ENCODE data around the gene EFHB.
"Not testable (repeated sequence)": the region's sequence is repeated elsewhere in the genome, so short reads cannot be mapped to it uniquely, and the experiment has no call there.

EFHB gene

DNA sequence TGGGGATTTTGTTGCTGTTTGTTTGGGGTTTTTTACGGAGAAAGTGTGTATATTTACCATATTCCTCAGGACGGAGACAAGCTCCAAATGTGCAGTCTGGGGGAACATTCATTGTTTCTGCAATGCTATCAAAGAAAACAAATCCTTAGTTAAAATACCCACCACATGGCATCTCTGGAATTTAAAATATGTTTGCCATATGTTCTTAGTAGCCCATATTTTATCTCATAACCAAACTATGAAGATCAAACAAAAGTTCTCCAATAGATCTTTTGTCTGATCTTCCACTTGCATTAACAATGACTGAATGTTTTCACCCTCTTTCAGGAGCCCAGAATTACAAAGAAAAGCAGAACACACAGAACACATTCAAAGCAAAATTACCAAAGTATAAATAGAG is 35.3 kb downstream of the EFHB start:
- no peak overlapping the region for H2BK120ac ChIP-seq (ENCODE audit: low read depth, low read length)
- H2BK15ac ChIP-seq (ENCODE audit: low read length): no peak overlapping the region
- H2AK5ac ChIP-seq (ENCODE audit: low read depth, low read length): no peak overlapping the region
- WGBS, 2 donors (ENCODE audit: extremely low coverage in 2 of 2, insufficient read length in 2 of 2, insufficient replicate concordance in 1 of 2): 100% methylated on average over 1 of the region's 2 CpGs; no CpG with 5 or more reads in 1 of the 2 donors
- no peak overlapping the region for H3K18ac ChIP-seq (ENCODE audit: low read length)
- no peaks in the 10 kb centered on the region for H3K36me3 ChIP-seq (replicated peaks in 1 of 2; ENCODE audit: control insufficient read depth in 2 of 2, insufficient read depth in 2 of 2, low read length in 2 of 2)
- no peak overlapping the region for H3K4me3 ChIP-seq (ENCODE audit: low read length in 2 of 2)
- H2AFZ ChIP-seq (ENCODE audit: low read length): no peak overlapping the region
- DNase-seq (ENCODE audit: low spot score): no peak
- H2BK5ac ChIP-seq (ENCODE audit: low read length): no peak overlapping the region
- H3K9me3 ChIP-seq (replicated peaks in 1 of 2; ENCODE audit: control insufficient read depth in 2 of 2, insufficient read depth in 1 of 2, low read depth in 1 of 2, low read length in 2 of 2): no peaks in the 10 kb centered on the region
- H3K23ac ChIP-seq (ENCODE audit: low read depth, low read length, poor library complexity): no peak overlapping the region
- H3K4me2 ChIP-seq (ENCODE audit: insufficient read depth, low read length, poor library complexity, severe bottlenecking): no peak overlapping the region
- H3K79me1 ChIP-seq (ENCODE audit: low read depth, low read length): no peaks in the 10 kb centered on the region
- H4K8ac ChIP-seq (ENCODE audit: low read depth, low read length): no peak overlapping the region
- no peak overlapping the region for H2BK12ac ChIP-seq (ENCODE audit: low read length)
- H3K9ac ChIP-seq (ENCODE audit: low read depth, low read length, poor library complexity): no peak overlapping the region
- H3K27me3 ChIP-seq (ENCODE audit: control insufficient read depth in 3 of 3, insufficient read depth in 3 of 3, low read depth in 1 of 3, low read length in 3 of 3): peaks cover 0 to 2% (median 0%) of the 10 kb centered on the region in 3 experiments
- H3K4me1 ChIP-seq (ENCODE audit: control insufficient read depth in 2 of 2, insufficient read depth in 1 of 2, low read depth in 1 of 2, low read length in 2 of 2): peaks cover 0 to 3% of the 10 kb centered on the region in 2 donors
- H3K4ac ChIP-seq (ENCODE audit: low read length): no peak overlapping the region
- H3K27ac ChIP-seq (replicated peaks; ENCODE audit: low read length): no peak overlapping the region
- H4K91ac ChIP-seq (ENCODE audit: low read depth, low read length, poor library complexity): no peak overlapping the region
- no peak overlapping the region for H3K14ac ChIP-seq (ENCODE audit: low read length)

DNA sequence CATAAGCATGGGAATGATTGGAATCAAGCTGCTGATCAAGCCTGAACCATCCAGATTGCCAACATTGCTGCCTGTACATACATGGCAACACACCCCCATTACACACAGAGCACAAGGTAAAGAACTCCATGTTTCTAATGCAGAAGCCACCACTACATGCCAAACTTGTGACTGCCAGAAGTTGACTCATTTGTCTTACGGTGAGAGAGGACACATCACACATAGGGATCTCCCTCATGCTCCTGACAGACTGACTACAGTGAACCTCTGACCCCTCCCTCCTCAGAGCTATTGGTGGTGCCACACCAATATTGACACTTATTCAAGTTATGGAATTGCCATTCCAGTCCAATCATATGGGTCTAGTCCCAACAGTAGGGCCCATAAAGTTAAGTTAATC is 42.3 kb downstream of the EFHB start:
- H2AFZ ChIP-seq (ENCODE audit: low read length): no peak overlapping the region
- peaks cover 0 to 2% (median 0%) of the 10 kb centered on the region in 3 experiments for H3K27me3 ChIP-seq (ENCODE audit: control insufficient read depth in 3 of 3, insufficient read depth in 3 of 3, low read depth in 1 of 3, low read length in 3 of 3)
- H3K79me1 ChIP-seq (ENCODE audit: low read depth, low read length): no peaks in the 10 kb centered on the region
- no peak overlapping the region for H2BK12ac ChIP-seq (ENCODE audit: low read length)
- H3K4me1 ChIP-seq (ENCODE audit: control insufficient read depth in 2 of 2, insufficient read depth in 1 of 2, low read depth in 1 of 2, low read length in 2 of 2): no peaks in the 10 kb centered on the region
- no peak overlapping the region for H4K8ac ChIP-seq (ENCODE audit: low read depth, low read length)
- no peak overlapping the region for H3K14ac ChIP-seq (ENCODE audit: low read length)
- H3K27ac ChIP-seq (replicated peaks; ENCODE audit: low read length): no peak overlapping the region
- no peak overlapping the region for H3K4ac ChIP-seq (ENCODE audit: low read length)
- no peak overlapping the region for H4K91ac ChIP-seq (ENCODE audit: low read depth, low read length, poor library complexity)
- no peak overlapping the region for H2BK15ac ChIP-seq (ENCODE audit: low read length)
- no peak overlapping the region for H3K23ac ChIP-seq (ENCODE audit: low read depth, low read length, poor library complexity)
- no peak overlapping the region for H3K18ac ChIP-seq (ENCODE audit: low read length)
- DNase-seq (ENCODE audit: low spot score): no peak
- H3K36me3 ChIP-seq (replicated peaks in 1 of 2; ENCODE audit: control insufficient read depth in 2 of 2, insufficient read depth in 2 of 2, low read length in 2 of 2): no peaks in the 10 kb centered on the region
- H2BK120ac ChIP-seq (ENCODE audit: low read depth, low read length): no peak overlapping the region
- WGBS, 2 donors (ENCODE audit: extremely low coverage in 2 of 2, insufficient read length in 2 of 2, insufficient replicate concordance in 1 of 2): no CpG with 5 or more reads among the region's 1 CpG
- no peak overlapping the region for H3K4me2 ChIP-seq (ENCODE audit: insufficient read depth, low read length, poor library complexity, severe bottlenecking)
- H2AK5ac ChIP-seq (ENCODE audit: low read depth, low read length): no peak overlapping the region
- H3K9me3 ChIP-seq (replicated peaks in 1 of 2; ENCODE audit: control insufficient read depth in 2 of 2, insufficient read depth in 1 of 2, low read depth in 1 of 2, low read length in 2 of 2): no peaks in the 10 kb centered on the region
- H2BK5ac ChIP-seq (ENCODE audit: low read length): no peak overlapping the region
- H3K9ac ChIP-seq (ENCODE audit: low read depth, low read length, poor library complexity): no peak overlapping the region
- H3K4me3 ChIP-seq (ENCODE audit: low read length in 2 of 2): no peak overlapping the region

DNA sequence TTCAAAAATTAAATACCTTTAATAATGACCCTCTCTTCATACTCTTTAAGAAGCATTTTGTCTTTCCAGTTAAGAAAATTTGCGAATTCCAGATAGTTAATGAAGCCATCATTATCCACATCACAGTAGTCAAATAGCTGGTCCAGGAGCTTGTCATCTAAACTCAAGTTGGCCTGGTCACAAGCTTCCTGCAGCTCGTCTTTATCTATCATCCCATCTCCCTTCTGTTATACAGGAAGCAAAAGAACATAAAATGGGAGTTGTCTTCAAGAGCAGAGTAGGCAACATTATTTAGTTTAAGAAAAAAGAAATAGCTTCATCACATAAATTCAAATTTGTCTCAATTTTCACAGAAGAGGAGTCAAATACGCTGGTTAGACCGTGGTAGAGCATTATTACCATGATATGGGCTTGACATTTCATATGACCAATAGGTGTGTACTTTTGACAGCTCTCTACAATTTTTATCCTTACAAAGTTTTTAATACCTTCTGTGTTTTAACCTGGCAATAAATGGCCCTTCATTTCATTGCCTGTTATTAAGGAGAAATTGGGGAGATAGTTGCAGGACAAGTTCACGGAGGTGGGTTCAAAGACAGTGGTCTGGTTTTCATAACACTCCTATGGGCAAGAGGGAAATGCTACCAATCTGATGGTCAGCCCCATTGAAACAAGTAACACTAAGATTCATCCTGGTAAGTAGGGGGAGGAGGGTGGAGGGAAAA is 45.4 kb downstream of the EFHB start:
- H3K4ac ChIP-seq (ENCODE audit: low read length): no peak overlapping the region
- no peak overlapping the region for H2BK5ac ChIP-seq (ENCODE audit: low read length)
- no peaks in the 10 kb centered on the region for H3K79me1 ChIP-seq (ENCODE audit: low read depth, low read length)
- H3K4me1 ChIP-seq (ENCODE audit: control insufficient read depth in 2 of 2, insufficient read depth in 1 of 2, low read depth in 1 of 2, low read length in 2 of 2): no peaks in the 10 kb centered on the region
- H3K18ac ChIP-seq (ENCODE audit: low read length): no peak overlapping the region
- H3K14ac ChIP-seq (ENCODE audit: low read length): no peak overlapping the region
- no peak overlapping the region for H2AK5ac ChIP-seq (ENCODE audit: low read depth, low read length)
- no peak overlapping the region for H3K23ac ChIP-seq (ENCODE audit: low read depth, low read length, poor library complexity)
- DNase-seq (ENCODE audit: low spot score): no peak
- no peaks in the 10 kb centered on the region for H3K27me3 ChIP-seq (ENCODE audit: control insufficient read depth in 3 of 3, insufficient read depth in 3 of 3, low read depth in 1 of 3, low read length in 3 of 3)
- no peak overlapping the region for H3K9ac ChIP-seq (ENCODE audit: low read depth, low read length, poor library complexity)
- no peak overlapping the region for H2BK120ac ChIP-seq (ENCODE audit: low read depth, low read length)
- no peak overlapping the region for H2BK15ac ChIP-seq (ENCODE audit: low read length)
- H3K36me3 ChIP-seq (replicated peaks in 1 of 2; ENCODE audit: control insufficient read depth in 2 of 2, insufficient read depth in 2 of 2, low read length in 2 of 2): no peaks in the 10 kb centered on the region
- no peak overlapping the region for H3K27ac ChIP-seq (replicated peaks; ENCODE audit: low read length)
- no peak overlapping the region for H3K4me2 ChIP-seq (ENCODE audit: insufficient read depth, low read length, poor library complexity, severe bottlenecking)
- H2BK12ac ChIP-seq (ENCODE audit: low read length): no peak overlapping the region
- no peaks in the 10 kb centered on the region for H3K9me3 ChIP-seq (replicated peaks in 1 of 2; ENCODE audit: control insufficient read depth in 2 of 2, insufficient read depth in 1 of 2, low read depth in 1 of 2, low read length in 2 of 2)
- no peak overlapping the region for H4K8ac ChIP-seq (ENCODE audit: low read depth, low read length)
- WGBS, 2 donors (ENCODE audit: extremely low coverage in 2 of 2, insufficient read length in 2 of 2, insufficient replicate concordance in 1 of 2): no CpG with 5 or more reads among the region's 5 CpGs
- H2AFZ ChIP-seq (ENCODE audit: low read length): no peak overlapping the region
- no peak overlapping the region for H3K4me3 ChIP-seq (ENCODE audit: low read length in 2 of 2)
- no peak overlapping the region for H4K91ac ChIP-seq (ENCODE audit: low read depth, low read length, poor library complexity)

DNA sequence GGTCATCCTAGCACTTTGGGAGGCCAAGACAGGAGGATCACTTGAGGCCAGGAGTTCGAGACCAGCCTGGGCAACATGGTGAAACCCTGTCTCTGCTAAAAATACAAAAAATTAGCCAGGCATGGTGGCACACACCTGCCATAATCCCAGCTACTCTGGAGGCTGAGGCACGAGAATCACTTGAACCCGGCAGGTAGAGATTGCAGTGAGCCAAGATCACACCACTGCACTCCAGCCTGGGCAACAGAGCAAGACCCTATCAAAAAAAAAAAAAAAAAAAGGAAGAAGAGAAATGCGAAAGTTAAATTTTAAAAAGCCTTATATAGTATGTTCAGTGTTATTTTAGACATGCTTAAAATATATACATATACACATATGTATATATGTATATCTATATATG is 46.9 kb downstream of the EFHB start:
- not testable (repeated sequence) for H3K4ac ChIP-seq (ENCODE audit: low read length); H4K91ac ChIP-seq (ENCODE audit: low read depth, low read length, poor library complexity); H3K4me2 ChIP-seq (ENCODE audit: insufficient read depth, low read length, poor library complexity, severe bottlenecking); H2AFZ ChIP-seq (ENCODE audit: low read length); H3K18ac ChIP-seq (ENCODE audit: low read length); H2BK12ac ChIP-seq (ENCODE audit: low read length); H3K9ac ChIP-seq (ENCODE audit: low read depth, low read length, poor library complexity); H3K27ac ChIP-seq (replicated peaks; ENCODE audit: low read length); H3K14ac ChIP-seq (ENCODE audit: low read length); H3K79me1 ChIP-seq (ENCODE audit: low read depth, low read length); H3K36me3 ChIP-seq (replicated peaks in 1 of 2; ENCODE audit: control insufficient read depth in 2 of 2, insufficient read depth in 2 of 2, low read length in 2 of 2); H3K23ac ChIP-seq (ENCODE audit: low read depth, low read length, poor library complexity); H4K8ac ChIP-seq (ENCODE audit: low read depth, low read length); DNase-seq (ENCODE audit: low spot score); H2BK5ac ChIP-seq (ENCODE audit: low read length); H2BK15ac ChIP-seq (ENCODE audit: low read length); H3K4me3 ChIP-seq (ENCODE audit: low read length in 2 of 2); H2BK120ac ChIP-seq (ENCODE audit: low read depth, low read length); H3K4me1 ChIP-seq (ENCODE audit: control insufficient read depth in 2 of 2, insufficient read depth in 1 of 2, low read depth in 1 of 2, low read length in 2 of 2); H2AK5ac ChIP-seq (ENCODE audit: low read depth, low read length); H3K27me3 ChIP-seq (ENCODE audit: control insufficient read depth in 3 of 3, insufficient read depth in 3 of 3, low read depth in 1 of 3, low read length in 3 of 3); H3K9me3 ChIP-seq (replicated peaks in 1 of 2; ENCODE audit: control insufficient read depth in 2 of 2, insufficient read depth in 1 of 2, low read depth in 1 of 2, low read length in 2 of 2)
- WGBS, 2 donors (ENCODE audit: extremely low coverage in 2 of 2, insufficient read length in 2 of 2, insufficient replicate concordance in 1 of 2): no CpG with 5 or more reads among the region's 4 CpGs
